ENCODE measurements around the gene NELL1.

- no peak for TF ChIP-seq POLR2A (IDR thresholded peaks at IDR 0.05; ENCODE audit: low read depth, low read length)
- TF ChIP-seq POLR2AphosphoS5 (IDR thresholded peaks at IDR 0.05; ENCODE audit: low read depth, low read length), result no peak
- no peak for TF ChIP-seq TAF1 (IDR thresholded peaks at IDR 0.05; ENCODE audit: low read depth, low read length)
- TF ChIP-seq SPI1 (IDR thresholded peaks at IDR 0.05; ENCODE audit: low read depth, low read length), result no peak
- TF ChIP-seq PAX5 (IDR thresholded peaks at IDR 0.05; ENCODE audit: insufficient read depth, low read length, severe bottlenecking), result no peak
Observed at GRCh38 chr11:20623252-20623651, 46.1 kb upstream of the NELL1 start.
